ENCODE results near the gene DYRK1B.
"Not testable (repeated sequence)": the region's sequence is repeated elsewhere in the genome, so short reads cannot be mapped to it uniquely, and the experiment has no call there.

- not testable (repeated sequence) for TF ChIP-seq CTCF, POLR2A (IDR thresholded peaks at IDR 0.05)
Observed at GRCh38 chr19:39877488-39877887, 43.5 kb upstream of the DYRK1B start.

Data from uterus (tissue), 2 donors.